GM19239 (cell line): Measurements from ENCODE around the gene CD7.
A peak's percentile ranks its signal among the peaks of the same experiment; 100 is the strongest.
"Not testable (repeated sequence)": the region's sequence is repeated elsewhere in the genome, so short reads cannot be mapped to it uniquely, and the experiment has no call there.

Experiments used
- DNase-seq: peaks from one replicate; pipeline ENCODE4 v3.0.0; 2011; ENCODE audit warnings: low spot score; ENCODE audit not compliant: insufficient read length
- FAIRE-seq: peaks from 2 replicates; lab custom pipeline; 2011; peaks lifted over from hg19 to GRCh38; lab: Jason Lieb, UNC

The CD7 gene

DNA sequence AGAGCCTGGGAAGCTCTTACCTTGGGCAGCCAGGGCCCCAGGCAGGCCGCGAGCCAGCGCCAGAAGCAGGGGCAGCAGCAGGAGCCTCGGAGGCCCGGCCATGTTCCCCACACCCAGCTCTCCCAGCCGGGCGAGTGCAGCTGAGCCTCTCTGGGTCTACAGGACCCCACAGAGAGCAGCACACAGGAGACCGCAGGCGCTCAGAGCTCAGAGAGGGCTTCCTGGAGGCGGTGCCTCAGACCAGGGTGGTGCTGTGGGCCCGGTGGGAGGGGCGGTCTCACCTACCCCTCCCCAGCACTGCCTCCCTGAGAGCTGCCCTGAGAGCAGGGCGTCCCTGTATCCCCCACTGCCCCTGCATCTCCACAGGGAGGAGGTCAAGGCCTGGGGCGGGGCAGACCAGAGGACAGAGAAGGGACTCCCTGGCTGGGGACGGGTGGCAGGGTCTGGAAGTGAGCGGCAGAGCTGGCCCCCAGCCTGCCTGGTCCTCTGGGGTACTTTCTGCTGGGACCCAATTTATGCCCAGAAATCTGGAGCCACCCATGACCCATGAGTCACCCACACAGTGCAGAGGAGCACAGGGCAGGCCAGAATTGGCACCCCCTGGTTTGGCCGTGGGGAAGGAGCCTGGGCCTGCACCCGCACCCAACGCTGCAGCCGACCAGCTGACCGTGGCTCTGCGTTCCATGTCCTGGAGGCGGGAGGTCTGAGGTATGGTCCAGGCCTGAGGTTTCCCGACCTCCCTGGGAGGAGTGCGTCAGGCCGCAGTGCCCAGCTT, at the start of gene CD7:
Gene CD7, minus strand, starts transcription at position 215 of the 775 bp plus-strand sequence. Its CDS starts 113 bp downstream, at position 102.
- no peak for DNase-seq
- no peak for FAIRE-seq

DNA sequence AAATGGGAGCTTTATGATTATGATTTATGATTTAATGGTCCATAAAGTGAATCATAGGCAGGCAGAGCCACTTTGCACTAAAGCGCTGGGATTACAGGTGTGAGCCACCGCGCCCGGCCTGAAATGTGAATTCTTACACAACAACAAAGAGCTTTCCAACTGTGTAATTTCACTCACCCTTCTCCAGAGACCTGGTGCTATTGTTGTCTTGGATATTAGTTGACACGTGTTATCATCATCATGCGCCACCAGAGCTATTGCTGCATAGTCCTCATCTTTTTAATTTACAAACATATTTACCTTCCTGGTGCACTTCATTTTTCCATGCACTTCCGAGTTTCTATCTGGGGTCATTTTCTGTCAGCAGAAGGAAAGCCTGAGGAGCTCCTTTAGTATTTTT, 49.3 kb upstream of the CD7 start:
- DNase-seq (no peak), FAIRE-seq (no peak)

DNA sequence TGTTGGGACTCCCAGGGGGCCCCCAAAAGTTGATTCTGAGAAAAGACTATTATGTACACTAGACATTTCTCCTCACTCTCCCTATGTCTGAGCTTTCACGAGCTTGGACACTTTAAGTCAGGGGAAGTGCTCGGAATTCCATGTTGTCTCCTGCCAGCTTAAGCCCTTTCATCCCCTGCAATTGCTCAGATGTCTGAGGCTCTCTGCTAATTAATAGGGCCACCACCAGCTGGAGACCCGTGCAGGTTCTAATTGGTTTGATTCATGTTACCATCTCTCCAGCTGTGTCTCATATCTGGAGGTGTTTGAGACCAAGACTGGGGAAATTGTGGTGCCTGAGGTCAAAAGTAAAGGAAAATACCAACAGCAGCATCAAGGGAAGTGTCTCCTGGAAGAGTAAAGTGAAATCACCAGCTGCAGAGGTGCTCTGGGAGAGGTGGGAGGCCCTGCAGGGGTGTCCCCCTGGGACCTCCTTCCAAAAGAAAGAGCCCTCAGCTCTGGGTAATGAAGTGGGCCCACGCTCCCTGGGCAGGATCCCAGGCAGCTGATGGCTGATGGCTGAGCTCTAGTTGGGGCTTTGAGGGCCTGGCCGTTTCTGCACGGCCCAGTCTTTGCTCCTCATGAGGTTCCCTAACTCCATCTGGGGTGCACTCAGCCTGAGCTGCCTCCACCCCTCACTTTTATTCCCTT, 48.3 kb upstream of the CD7 start:
- FAIRE-seq (no peak), DNase-seq (no peak)

DNA sequence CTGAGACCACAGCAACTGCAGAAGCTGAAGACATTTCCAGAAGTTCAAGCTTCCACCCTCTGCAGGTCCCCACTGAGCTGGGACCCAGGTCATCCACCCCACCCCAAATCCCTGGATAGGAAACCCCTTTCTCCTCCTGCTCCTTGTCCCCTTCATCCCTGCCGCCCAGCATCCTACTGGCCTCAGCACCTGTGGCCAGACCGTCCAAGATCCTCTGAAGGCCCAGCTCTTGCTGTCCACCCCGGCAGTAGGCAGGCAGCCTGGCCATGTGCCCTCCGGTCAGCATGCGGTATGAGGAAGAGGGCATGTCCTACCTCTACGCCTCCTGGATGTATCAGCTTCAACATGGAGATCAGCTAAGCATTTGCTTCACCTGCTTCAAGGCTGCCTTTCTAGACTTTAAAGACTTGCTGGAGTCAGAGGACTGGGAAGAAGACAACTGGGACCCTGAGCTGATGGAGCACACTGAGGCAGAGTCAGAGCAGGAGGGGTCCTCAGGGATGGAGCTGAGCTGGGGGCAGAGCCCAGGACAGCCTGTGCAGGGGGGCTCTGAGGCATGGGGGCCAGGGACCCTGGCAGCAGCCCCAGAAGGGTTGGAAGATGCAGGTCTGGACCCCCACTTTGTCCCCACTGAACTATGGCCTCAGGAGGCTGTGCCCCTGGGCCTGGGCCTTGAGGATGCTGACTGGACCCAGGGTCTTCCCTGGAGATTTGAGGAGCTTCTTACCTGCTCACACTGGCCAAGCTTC, 44.7 kb upstream of the CD7 start:
- FAIRE-seq (no peak), DNase-seq (no peak)

DNA sequence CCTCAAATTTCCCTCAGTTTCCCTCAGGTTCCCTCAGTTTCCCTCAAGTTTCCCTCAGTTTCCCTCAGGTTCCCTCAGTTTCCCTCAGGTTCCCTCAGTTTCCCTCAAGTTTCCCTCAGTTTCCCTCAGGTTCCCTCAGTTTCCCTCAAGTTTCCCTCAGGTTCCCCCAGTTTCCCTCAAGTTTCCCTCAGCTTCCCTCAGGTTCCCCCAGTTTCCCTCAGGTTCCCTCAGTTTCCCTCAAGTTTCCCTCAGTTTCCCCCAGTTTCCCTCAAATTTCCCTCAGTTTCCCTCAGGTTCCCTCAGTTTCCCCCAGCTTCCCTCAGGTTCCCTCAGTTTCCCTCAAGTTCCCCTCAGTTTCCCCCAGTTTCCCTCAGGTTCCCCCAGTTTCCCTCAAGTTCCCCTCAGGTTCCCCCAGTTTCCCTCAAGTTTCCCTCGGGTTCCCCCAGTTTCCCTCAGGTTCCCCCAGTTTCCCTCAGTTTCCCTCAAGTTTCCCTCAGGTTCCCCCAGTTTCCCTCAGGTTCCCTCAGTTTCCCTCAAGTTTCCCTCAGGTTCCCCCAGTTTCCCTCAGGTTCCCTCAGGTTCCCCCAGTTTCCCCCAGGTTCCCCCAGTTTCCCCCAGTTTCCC, 42.2 kb upstream of the CD7 start:
- not testable (repeated sequence) for FAIRE-seq, DNase-seq

DNA sequence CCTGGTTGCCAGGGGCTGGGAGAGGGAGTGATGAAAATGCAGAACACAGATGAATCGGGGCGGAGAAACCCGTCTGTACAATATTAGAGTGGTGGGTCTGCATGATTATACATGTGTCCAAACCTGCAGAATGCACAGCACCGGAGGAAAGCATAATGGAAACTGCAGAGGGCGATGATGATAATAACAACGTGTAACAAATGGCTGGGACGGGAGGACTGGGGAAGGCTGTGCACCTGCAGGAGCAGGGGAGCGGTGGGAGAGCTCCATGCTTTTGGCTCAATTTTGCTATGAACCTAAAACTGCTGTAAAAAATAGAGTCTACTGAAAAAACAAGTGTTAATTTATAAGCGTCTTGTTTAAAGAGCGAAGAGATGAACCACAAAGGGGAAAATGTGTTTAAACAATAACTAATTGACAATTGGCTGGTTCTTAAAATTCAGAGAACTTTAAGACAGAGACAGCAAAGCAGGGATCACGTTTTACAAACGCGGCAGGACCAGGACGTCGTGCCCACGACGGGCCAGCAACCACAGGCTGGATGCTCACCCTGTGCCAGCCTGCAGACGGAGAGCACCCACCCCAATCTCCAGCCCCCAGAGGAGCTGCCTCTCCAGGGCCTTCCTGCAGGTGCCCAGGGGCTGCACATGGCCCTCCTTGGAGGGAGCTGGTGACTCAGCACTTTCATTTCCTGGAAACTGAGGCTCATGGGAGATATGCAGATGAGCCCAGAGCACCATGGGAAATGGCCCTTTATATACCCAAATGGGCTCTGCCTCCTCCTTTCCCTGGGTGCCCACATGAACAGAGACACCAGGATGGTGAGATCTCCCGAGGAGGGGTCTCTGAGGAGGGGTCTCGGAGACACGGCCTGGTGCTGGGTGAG, 41.3 kb upstream of the CD7 start, which contains the start of gene TEX19:
Gene TEX19, plus strand, starts transcription at position 783 of the 886 bp plus-strand sequence. CDS start 2,904 bp downstream, outside the sequence.
- no peak for DNase-seq
- no peak for FAIRE-seq

DNA sequence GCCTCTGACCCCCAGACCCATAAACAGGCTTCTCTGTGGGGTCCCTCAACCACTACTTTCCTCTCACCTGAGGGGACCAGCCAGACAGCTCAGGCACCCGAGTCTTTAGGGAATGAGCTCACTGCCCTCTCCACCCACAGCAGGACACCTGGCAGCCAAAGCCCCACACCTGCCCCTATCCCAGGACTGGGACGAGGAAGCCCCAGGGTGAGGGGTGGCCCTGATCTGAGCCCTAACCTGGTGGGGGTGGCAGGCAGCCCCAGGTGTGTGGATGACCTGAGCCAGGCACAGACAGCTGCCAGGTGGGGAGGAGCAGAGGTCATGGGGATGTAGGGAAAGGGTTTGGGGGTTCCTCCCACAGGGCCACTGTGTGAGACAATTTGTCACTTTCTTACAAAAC, 40.0 kb upstream of the CD7 start:
- DNase-seq (no peak), FAIRE-seq (no peak)

DNA sequence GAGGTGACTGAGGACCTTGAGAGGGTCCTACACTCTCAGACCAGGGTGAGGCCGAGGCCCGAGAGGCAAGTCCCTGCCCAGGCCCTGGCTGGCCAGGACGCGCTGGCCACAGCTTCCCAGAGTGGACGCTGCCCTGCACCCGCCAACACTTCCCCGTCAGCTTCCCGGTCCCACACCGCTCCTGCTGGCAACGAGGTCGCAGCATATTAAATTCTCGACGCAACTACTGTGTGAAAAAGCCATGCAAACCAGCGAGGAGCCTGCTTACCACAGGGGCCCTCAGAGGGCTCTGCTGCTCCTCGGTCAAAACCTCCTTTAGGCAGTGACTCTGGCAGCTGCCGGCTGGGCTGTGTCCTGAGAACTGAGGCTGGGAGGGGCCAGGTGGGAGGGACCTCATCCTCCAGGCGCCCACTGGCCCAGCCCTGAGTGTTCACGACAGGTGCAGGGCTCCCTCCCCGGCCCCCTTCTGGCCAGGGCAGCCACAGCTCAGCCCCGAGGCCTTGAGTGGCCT, 39.5 kb upstream of the CD7 start:
- FAIRE-seq (no peak), DNase-seq (no peak)

DNA sequence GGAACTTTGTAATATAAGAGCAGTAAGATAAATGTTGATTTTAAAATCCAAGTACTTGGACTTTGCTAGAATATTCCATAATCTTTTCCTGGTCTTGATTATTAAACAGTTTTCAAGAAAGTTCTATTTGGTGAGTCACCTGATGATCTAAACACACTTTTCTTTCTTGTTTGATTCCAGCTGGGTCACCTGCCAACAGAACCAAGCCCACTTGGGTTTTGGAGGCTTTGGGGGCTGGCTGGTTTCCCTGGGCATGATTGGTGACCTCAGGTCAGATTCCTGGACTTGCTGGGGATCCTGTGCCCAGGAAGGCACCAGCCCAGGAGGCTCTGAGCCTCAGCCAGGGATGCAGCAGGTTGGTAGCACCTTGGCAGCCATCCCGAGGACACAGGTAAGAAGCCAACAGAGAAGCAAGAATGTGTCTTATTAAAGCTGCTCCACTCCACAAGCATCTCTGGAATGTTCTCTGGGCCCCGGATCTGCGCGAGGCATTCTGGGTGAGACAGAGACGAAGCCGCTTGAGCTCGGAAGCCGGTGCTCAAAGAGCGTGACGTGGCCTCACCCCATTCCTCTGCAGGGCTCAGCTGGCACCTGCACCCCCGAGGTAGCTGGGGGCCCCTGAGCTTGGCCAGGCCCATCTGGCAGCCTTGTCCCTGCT, 38.5 kb upstream of the CD7 start:
- no peak for FAIRE-seq
- no peak for DNase-seq

DNA sequence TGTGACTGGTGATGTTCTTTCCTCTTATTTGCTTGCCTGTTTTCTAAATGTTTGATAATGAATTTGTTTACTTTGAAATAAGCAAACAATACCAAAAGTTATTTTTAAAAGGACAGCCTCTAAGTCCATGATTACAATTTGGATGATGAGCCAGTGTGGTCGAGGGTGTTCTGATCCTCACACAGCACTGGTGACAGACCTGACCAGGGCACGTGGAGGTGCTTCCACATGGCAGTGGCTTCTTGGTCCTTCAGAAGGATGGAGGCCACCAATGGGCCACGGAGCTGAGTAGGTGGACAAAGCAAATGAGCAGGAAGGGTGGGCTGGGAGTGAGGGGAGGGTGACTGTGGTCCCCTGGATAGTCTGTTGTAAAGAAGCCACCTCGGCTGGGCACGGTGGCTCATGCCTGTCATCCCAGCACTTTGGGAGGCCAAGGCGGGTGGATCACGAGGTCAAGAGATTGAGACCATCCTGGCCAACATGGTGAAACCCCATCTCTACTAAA, 37.4 kb upstream of the CD7 start:
- DNase-seq, result no peak
- FAIRE-seq, result no peak

DNA sequence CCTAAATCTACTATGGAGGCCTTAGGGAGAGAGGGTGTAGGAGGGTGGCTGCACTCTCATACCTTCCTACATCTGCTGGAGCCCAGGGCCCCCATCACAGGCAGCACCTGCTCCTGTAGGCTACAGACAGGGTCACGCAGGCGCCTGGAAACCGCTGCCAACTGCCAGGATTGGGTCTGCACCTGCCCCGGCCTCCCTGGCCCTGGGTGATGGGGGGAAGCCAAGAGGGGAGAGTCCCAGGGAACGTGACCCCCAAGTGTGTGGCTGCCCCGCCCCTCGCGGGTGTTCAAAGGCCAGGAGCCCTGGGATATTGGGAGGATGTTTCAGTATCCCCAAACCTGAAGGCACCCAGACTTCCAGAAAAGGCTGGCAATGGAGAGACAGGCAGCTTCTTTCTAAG, 36.1 kb upstream of the CD7 start:
- no peak for FAIRE-seq
- DNase-seq, result no peak

DNA sequence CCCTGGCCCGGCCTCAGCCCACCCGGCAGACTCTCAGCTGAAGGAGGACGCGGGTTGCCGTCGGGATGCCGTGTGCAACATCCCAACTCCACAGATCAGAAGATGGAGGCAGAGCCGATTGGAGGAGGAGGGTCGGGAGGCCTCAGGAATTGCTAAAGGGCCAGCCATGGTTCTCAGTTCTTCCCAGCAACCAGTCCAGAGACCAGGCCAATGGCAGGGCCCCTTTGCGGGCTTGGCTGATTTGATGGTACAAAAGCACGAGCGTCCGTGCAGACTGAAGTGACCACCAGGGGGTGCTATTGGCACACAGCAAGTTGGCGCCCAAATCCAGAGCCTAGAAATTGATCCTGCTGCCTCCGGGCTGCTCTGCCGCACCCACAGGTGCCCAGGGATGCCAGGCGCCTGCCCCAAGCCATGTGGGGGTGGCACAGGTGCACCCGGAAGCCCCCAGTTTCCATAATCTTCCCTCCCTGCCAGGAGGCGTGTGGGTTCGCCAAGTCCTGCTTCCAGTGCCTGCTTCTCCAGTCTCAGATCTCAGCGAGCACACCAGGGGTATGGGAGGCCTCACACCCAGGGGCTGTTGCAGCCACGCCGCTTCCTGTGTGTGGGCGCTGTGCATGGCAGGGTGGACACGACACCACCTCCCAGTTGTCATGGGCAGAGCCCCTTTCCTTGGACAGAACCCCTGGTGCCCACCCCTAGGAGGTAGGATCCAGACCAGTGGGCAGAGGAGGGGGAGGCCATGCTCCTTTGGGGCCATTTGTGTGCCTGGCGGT, 34.5 kb upstream of the CD7 start:
- peak; percentile 87 for DNase-seq
- FAIRE-seq, result peak; percentile 88

DNA sequence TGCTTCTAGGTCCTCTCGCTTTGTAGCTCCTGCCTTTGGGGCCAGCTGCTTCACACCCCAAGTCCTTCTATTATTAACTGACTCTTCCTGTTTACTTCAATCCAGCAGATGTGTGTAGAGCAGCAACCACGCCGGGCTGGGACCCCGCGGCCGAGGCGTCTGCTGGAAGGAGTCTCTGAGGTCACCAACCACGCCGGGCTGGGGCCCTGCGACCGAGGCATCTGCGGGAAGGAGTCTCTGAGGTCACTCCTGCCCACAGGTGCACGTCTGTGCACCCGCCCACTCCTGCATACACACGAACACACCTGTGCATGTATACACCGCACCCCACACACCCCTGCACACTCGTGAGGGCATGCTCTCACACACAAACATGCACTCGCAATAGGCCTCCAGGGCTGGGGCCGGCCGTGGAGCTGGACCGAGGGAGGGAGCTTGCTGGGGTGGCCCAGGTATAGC, 33.9 kb upstream of the CD7 start:
- DNase-seq (no peak), FAIRE-seq (peak; percentile 64)

DNA sequence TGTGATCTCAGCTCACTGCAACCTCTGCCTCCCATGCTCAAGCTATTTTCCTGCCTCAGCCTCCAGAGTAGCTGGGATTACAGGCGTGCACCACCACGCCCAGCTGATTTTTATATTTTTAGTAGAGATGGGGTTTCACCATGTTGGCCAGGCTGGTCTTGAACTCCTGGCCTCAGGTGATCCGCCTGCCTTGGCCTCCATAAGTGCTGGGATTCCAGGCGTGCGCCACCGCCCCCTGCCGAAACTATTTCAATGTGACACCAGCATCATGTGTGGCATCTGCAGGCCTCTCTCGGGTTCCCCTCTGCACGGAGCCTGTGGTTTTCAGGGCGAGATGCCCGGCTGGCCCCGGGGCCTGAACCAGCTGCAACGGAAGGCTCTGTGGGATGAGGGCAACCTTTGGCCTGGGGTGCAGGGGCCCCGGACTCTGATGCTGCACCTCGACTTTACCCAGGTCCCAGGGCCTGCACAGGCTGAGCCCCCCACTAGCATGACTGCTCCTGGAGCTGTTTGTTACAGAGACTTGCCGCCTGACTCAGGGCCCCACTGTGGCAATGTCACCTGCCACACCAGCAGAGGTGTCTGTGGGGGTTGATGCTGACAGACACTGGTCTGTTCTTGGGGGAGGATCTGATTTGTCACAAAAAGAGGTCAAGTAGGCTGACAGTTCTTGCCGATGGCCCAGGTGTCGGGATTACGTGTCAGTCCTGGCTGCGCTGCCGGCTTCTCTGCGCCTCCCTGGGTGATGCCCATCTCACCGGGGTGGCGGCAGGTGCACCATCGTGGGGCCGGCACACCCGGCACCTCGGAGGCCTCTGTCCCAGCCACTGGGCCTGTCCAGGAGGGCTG, 33.0 kb upstream of the CD7 start:
- FAIRE-seq (no peak), DNase-seq (no peak)

DNA sequence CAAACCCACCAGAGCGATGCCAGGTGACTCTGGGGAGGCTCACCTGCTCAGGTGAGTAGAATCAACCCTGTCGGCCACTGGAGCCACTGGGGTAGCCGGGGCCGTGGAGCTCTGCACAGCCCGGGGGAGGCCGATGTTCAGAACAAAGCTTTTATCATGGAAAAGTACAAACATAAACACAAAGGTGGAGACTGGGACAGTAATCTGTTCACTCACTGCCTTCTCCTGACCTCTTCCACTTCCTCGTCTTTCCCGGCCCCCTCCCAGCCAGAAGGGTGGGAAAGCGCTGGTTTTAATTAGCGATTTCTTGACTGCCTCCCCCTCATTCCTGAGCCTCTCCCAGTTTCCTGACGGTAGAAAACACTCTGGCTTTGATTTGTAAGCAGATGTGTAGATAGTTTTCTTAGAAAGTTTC, 31.9 kb upstream of the CD7 start:
- no peak for FAIRE-seq
- no peak for DNase-seq

DNA sequence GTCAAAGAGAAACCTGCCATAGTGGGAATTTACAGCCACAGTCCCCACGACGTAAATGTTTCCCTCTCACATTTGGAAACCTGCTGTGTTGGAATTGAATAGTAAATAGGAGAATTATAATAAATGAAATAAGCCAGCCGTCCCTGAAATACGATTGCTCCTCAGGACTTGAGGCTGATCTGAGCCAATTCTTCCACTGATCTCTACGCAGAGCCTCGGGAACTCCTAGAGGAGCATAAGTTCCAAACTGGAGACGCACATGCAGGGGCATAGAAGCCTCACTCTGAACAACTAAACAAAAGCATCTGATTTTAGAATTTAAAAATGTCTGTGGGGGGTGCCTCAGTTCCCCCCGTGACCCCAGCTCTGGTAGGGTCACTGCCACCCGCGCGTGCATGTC, 31.5 kb upstream of the CD7 start:
- no peak for DNase-seq
- no peak for FAIRE-seq

DNA sequence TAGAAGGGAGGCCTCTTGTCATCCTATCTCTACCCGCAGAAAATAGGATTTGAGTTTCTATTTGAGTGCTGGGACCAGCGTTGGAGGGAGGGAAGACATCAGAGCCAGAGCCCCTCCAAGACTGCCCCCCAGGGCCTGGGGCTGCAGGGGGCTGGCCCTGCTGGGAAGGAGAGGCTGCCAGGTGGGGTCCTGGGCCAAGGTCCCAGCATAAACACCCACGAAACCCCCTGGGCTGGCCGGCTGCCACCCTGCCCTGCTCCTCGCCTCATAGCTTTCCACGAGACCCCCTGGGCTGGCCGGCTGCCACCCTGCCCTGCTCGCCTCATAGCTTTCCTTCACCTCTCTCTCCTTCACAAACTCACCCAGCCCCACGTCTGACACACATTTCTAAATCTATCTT, 31.0 kb upstream of the CD7 start:
- DNase-seq, result no peak
- FAIRE-seq, result no peak
